ENCODE measurements around the gene HLCS.

Gene HLCS

DNA sequence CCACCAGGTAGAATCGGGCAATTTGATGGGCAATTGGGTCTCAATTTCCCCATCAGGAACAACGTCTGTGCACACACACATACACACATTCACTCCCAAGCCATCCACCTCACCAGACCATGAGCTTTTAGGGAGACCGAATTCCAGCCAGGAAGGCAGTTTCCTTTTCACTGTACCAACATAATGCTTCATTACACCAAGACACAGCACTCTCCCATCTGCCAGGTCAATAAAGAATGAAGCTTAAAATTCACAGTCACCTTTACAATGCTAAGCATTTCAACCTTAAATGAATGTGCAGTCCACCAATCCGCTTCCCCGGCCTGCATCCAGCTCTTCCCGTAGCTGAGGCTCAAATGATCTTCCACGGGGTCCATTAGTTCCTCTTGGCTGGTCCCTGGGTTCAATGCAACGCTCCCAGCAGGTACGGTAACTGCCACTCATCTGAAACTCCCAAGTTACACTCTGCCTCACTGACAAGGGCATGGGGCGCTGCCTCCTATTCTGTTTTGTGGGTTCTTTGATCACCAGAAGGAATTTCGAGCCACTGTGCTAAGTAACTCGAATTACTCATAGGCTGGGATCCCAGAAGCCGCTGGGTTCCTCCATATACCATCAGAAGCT lies 162.5 kb downstream of the HLCS start:
- no peak for DNase-seq

DNA sequence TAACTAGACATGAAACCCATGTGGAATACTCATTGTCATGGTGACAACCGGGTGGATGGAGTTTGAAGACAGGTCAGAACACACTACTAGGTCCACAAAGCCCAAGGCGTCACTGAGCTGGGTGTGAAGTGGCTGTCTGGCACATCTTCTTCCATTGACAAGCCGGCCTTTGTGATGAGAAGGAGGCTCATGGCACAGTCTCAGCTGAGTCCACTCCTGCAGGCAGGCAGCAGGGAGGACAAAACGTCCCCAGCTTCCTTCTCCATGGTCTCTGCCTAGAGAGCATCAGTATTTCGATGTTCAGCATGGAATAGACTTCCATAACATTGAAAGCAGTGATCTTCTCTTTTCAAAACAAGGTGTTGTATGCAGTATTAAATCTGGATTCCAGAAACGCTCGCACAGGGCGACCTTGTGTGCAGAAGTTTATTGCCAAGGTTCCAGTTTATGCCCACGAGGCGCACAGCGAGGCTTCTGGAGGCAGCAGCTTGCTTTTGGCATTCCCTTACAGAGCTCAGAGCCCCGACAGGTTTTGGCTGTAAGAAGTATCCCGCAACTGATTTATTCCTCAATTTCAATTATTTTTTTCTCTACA lies 163.3 kb downstream of the HLCS start:
- no peak for DNase-seq

DNA sequence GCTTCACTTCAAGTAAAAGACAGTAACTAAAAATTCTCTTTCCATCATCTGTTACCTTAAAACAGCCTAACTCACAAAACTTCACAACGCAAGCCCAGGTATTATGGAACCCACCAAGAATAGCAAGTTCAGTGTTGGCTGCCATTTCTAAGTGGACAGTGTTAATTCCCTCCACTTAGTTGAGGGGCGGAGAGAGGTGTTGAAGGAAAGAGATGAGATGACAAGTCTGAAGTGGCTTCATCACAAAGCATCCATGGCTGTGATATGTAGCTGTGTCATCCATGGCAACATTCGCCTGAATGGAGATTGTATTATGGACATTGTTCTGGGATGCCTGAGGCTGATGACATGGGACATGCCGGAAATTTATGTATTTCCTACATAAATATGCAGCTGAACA lies 165.7 kb downstream of the HLCS start:
- DNase-seq, result no peak

DNA sequence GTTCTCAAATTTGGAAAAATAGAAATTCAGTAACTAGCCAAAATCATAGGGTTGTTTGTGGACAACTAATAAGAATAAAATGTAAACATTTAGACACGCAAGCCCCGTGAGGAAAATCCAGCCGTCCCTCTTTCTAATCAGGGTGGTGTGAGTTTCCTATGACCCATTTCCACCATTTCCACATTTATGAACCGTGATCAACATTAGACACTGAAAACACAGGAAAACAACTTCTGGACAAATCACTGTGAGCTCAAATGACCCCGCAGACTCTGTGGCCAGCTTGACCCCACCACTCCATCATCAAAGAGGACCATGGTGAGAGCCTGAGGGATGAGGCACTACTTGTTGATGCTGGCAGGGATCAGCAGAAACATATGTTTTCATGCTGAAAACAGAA lies 166.6 kb downstream of the HLCS start:
- DNase-seq, result no peak

DNA sequence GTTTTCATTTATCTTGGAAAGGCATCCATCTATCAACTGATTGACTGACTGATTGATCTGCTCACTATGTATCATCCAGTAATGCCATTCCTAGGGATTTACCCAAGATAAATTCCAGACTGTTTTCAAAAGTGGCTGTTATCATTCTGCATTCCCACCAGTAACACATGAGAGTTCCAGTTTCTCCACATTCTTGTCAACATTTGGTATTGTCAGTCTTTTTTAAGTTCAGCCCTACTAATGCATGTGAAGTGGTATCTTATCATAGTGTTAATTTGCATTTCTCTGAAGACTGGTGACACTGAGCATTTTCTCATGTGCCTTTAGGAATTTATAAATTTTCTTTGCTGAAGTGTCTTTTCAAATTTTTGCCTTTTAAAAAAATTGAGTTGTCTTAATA lies 168.0 kb downstream of the HLCS start:
- DNase-seq, result no peak

DNA sequence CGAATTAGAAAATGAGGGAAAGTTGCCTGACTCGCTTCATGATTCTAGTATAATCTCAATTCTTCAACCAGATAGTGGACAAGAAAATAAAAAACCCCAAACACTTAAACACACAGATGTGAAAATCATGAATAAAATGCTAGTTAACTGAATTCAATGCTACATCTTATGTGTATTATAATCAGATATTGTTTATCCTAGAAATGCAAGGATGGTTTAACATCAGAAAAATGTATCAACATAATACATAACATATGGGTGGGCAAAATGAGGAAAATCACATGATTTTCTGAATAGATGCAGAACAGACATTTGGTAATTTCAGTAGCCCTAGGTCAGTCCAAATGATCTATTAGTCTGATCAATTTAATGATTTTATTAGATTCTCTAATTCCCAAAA lies 170.4 kb downstream of the HLCS start:
- no peak for DNase-seq

DNA sequence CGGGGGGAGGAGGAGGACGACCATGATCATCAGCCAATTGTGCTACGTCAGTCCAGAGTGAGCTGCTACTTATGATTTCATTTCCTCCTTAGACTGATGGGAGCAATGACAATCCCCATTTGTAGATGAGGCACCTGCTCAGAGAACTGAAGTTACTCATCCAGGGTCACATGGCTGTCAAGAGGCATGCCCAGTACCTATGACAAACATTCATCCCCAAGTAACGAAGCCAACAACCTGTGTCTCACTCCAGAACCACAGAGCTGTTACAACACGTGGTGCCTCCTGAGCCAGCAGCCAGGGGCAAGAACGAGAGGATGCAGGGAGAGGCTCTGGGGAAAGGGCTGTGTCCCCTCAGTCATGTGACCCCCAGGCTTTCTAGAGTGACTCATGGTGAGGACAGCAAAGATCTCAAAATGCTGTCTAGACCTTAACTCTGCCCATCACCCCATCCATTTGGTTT lies 173.9 kb downstream of the HLCS start:
- DNase-seq, result no peak

DNA sequence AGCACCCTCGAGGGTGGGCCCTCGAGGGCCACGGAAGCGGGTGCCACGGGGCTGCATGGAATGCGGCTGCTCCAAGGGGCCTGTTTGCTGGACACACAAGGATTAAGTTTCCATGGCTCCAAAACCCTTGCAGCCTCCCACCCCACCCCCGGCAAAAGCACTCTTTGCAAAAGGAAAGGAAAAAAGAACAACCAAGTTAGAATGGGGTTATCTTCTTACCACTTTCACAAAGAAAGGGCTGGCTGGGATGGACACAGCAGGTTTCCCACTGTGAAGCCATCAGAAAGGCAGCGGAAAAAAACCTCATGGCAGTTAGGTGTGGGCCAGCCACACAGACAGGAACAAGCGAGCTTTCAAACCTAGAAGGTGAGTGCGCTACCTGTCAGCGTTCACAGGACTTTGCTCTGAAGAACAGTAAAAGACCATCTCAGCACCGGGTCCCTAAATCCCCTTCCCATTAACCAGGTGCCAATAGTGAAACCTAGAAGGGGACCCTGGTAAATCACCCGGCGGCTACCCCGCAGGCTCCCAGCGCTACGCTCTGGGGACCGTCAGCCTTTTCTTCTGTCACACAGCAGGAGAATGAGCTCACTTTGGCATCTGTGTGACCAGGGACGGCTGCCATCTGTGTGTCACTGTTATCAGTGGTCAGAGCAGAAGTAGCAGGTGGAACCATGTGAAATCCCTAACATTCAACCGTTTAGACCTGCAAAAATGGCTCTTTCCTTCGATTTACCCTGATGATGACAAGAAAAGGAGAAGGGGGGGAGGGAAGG lies 174.6 kb downstream of the HLCS start:
- no peak for DNase-seq

DNA sequence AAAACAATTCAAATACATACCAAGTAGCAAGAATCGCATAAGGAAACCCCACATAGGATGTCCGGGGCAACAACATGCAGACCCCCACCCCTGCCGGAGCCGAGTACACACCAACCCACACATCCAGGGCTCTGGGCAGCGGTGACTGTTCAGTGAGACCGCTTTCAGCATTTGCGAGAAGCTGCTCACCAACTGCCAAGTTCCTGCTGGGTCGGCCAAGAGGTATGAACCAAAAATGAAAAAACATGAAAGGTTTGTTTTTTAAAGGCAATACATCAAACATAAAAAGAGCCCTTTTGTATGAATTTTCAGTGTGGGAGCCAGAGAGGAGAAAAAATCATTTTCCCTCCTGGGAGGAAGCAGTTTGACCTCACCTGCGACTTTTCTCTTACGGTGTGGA lies 175.3 kb downstream of the HLCS start:
- DNase-seq, result peak; percentile 76

DNA sequence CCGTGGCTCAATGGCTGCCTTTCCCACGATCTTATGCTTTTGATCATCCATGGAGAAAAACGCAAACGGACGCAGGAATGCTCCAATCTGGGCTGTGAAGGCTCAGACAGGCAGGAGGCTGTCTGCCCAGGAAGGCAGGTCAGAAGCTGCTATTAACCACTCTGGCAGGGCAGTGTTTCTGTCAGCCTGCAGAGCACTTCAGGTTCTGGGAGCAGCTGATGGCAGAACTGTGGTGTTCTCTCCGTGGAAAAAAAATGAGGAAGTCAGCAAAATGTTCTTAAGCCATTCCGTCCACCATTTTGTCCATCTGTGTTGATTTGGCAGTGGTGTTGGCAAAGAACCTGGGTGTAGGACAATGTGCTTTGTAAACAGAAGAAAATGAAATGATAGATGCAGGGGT lies 175.9 kb downstream of the HLCS start:
- no peak for DNase-seq

DNA sequence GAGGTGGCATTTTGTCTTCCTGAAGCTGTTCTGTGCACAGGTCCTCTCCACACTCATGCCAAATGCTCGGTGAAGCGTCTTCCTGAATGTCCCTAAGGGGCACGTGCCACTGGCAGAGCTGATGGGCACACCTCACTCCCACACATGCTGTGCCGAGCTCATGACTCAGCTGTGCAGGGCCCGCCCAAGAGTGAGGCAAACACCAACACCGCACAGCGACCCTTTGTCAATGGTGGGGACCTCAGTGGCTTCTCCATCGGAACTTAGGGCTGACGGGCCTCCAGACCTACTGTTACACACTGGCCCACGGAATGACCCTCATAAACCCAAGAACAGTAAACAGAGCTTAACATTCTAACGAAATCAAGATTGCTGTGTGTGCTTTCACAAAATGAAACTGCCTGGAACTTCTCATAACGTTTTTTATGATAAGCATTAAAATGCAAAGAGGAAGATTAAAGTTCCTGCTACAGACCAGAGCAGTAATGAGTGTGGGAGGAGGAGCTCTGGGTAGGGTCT lies 178.3 kb downstream of the HLCS start:
- no peak for DNase-seq

DNA sequence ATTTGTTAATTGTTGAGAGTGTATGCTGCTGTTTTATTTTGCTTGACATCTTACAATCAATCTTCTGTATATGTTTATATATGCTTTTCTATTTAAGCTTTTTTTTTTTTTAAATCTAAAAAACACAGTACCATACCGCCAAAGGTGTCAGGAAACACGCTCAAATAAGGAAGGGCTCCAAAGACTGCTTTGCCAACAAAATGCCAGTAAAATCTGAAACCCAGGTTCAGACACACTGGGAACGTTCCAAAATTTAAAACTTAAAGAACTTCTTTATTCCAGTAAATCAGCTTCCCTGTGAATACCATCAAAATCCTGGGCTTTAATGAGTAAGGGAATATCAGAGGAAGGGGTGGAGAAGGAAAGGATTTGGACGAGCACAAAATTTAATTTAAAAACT lies 180.3 kb downstream of the HLCS start:
- no peak for DNase-seq

DNA sequence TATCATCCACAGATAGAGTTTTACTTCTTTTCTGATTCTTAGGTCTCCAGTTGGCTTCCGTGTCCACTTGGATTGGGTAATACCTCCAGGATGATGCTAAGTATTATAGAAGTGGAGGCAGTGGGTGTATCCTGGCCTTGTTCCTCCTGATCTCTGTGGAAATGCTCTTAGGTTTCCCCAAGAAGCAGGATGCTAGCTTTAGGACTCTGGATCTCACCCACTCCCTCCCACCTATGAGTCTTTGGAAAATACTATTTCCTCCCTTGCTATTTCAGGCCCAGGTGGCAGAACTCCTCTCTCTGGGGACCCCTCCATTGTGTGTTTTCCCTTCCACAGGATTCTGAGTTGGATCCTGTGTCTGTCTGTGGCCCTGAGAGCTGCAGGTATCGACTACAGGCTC lies 180.9 kb downstream of the HLCS start:
- DNase-seq, result no peak

DNA sequence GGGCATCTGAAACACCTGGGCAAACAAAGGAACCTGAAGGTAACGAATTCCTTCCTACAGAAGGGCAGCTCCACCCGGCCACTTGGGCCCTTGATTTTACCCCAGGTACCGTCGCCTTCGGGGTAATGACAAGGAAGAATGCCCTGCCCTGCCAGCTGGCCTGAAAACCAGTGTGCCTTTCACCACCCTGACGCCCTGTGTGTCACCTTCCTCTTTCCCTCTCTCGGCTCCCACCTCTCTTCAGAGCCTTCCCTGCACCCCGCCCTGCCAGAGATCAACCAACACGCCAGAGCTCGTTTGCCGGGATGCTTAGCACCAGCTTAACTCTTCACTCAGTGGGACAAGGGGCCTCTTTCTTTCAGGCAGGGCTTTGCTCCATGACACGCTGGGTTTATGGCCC lies 181.5 kb downstream of the HLCS start:
- peak; percentile 68 for DNase-seq

DNA sequence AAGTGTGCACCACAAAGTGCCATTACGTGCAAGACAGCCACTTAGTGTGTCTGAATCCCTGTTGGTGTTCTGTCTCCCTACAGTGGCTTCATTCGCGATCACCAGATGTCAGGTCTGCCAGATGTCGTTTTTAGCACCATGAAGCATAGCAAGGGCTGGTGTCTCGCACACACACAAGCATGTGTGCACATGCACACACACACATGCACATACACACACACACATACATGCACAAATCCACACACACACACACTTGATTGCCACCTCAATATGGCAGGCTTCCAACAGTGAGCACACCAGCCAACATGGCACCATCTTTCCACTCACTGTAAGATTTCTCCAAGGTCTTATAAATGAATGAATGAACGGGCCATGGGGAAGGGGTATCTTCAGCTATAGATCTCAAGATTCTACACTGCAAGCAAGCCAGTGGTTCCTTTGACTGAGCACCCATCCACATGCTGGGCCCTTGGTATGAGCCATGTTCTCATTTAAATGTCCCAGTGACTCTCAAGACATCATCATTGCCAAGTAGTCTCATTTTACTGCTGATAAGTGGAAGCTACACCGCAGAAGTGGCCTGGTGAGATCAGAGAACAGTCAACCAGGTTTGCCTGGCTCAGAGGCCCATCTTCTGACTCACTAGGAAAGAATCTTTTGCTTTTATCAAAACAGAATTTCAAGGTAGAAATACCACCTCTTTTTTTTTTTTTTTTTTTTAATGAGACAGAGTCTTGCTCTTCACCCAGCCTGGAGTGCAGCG lies 182.7 kb downstream of the HLCS start:
- DNase-seq, result no peak

DNA sequence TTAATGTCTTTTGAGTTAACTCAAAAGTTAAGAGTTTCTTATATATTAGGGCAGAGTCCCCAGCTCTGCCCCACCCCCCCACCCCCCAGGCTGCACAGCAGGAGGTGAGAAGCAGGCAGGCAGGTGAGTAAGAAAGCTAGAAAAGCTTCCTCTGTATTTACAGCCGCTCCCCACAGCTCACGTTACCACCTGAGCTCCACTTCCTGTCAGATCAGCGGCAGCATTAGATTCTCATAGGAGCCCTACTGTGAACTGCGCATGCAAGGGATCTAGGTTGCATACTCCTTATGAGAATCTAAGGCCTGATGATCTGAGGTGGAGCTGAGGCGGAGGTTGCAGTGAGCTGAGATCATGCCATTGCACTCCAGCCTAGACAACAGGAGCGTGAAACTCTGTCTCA lies 185.6 kb downstream of the HLCS start:
- no peak for DNase-seq

DNA sequence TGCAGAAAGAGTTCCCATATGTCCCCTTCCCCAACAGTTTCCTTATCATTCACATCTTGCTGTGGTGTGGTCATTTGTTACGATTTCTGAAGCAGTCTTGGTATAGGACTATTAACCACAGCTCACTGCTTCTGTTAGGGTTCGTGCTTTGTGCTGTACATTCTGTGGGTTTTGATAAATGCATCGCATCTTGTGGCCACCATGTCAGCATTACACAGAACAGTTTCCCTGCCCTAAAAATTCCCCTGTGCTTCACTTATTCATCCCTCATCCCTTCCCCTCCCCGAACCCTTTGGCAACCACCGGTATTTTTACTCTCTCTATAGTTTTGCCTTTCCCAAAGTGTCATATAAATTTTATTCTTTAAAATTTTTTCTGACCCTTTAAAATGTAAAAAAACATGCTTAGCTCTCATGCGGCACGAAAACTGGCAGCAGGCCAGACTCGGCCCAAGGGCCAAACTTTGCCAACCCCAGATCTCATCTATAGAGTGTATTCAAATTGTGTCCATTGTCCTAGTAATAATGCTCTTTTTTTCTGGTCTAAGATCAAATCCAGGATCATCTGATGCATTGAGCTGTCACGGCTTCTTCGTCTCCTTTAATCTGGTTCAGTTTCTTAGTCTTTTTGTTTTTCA lies 189.4 kb downstream of the HLCS start:
- DNase-seq, result no peak

DNA sequence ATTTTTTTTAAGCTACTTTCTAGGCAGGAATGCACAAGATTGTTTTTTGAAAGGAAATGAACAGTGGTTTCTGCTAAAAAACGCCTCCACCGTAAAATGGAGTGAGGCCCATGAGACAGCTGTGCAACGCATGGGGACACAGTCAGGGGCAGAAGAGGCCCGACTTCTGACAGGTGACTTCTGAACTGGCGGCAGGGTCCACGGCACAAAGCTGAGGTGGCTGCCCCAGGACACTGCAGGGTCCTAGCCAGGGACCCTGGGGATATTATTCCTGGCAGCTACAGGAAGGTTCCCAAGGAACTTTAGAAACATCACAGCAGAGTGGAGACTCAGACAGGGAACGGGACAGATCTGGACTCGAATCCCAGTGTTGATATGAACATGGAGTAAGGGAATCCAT lies 192.5 kb downstream of the HLCS start:
- DNase-seq, result no peak

DNA sequence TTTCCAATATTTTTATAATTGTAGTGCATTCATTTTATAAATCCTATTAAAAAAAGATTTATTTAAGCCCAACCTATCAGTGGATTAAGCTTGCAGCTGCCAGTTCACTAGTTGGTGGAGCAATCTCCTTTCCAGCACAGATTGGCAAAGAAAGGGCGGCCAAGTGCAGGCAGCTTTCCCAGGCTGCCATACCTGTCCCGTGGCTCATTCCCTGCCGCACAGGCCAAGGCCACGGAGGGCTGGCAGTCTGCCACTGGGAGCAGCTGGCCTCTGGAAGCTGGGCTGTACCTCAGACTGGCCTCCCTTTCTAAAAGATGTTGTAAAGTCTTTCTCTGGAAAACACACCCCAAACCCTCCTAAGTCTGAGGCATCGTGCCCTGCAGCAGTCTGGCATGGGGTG lies 193.4 kb downstream of the HLCS start:
- DNase-seq, result peak; percentile 73

DNA sequence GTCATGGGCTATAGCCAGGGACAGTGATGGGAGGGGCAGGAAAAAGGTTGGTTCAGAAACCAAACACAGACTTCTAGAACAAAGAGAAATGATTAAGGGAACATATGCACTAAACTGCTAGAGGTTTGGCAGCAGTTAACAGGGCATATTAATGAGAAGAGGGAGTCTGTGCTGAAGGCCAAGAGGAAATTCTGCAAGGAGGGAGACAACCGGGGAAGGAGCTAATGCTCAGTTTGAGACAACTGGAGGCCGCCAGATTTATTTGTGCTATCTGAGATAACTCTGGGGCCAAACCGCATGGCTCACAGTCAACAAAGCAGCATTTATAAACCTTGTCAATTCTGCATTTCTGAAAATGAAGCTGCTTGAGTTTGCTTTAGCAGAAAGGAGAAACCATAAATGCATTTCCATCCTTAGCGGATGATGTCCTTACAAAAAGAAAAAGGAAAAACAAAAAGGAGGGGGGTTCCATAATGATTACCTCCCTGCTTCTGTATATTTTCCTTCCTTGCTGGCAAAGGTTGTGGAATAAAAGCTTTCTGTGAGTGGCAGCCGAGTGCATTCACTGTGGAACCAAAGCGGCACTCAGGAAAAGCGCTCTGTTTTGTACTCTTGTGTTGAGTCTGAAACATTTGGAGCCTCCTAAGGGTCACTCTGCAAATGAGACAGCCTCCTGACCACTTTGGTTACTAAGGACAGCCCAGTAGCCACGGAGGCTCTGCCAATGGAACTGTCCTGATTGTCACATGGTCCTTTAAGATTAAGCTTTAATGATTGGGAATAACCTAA lies 197.2 kb downstream of the HLCS start:
- peak; percentile 61 for DNase-seq

DNA sequence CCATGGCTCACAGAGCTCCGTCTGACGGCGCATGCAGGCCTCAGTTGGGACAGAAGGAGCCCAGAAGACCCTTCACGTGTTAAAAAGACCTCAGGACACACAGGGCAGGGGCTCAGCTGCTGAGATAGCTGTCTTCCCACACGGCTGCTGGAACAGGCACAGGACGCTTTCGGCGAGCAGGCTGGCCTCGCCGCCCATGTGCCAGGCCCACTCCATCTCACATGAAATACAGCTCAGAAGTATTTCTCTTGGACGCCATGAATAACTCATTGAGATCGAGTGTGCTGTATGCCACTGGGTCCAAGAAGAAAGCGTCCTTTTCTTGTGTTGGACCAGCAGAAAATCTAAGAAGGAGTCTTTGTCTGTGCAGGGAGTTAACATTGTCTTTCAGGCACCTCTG lies 198.0 kb downstream of the HLCS start:
- DNase-seq, result peak; percentile 48

DNA sequence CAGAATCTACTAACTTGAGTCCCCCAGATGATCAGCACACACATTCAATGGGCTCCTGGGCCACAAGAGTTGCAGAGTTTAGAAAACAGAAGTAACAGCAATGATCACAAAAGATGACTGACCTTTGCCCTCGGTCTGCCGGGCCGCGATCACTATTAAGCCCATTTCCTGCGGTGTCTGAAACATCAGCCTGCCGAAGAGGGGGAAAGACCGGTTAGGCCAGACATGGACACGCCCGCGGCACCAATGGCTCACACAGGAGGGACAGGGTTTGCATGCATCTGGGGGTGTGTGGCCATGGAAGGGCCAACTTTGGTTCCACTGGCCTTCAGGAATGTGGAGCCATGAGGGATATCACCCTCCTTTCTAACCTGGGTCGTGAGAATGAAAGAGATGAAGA lies 199.4 kb downstream of the HLCS start:
- DNase-seq, result no peak
